ENCODE results near the gene TRAPPC2. TPM values are rescaled to one million over a fixed set of nuclear protein-coding genes. Genes with fewer than 3 reads are reported as not detected.
"Not testable (repeated sequence)": the region's sequence is repeated elsewhere in the genome, so short reads cannot be mapped to it uniquely, and the experiment has no call there.

TRAPPC2 gene
- total RNA-seq, 1 donor from 2014 or later = 6.4 TPM

DNA sequence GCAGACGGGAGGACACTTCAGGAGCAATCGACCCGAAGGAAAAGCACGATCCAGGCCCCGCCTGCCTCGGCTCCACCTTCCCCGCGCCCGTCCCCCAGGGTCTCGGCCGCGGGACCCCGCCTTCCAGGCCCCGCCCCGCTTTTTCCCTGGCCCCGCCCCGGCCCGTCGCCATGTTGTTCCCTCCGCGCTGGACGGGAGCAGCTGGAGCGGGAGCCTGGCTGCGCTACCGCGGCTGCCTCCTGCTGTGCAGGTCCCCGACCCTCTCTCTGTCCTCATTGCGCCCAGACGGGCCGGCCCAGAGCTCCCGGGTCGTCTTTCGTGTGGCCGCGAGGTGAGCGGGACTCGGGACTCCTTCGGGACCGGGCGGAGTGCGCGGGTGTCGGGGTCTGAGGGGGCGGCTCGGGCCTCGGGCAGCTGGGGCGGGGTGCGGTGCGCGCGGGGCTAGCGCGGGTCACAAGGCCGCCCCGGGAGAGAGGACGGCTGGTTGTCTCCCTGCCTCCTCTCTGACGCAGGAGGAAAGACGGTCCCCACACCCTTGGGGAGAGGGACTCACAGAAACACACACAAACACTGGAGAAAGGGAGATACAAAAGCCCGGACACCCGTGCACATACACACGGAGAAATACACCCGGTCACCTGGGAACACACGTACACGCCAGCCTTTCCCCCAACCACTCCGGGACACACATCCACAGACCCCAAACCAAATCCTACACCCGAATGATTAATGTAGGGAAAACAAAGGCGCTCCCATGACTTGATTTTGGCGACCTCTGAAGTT, 45.3 kb downstream of the TRAPPC2 start, which contains the start of gene RAB9A:
Gene RAB9A (plus strand): TSS at position 171 of the 783 bp plus-strand sequence. CDS start 19,619 bp downstream, outside the sequence.
- TF ChIP-seq, protein P1, sequence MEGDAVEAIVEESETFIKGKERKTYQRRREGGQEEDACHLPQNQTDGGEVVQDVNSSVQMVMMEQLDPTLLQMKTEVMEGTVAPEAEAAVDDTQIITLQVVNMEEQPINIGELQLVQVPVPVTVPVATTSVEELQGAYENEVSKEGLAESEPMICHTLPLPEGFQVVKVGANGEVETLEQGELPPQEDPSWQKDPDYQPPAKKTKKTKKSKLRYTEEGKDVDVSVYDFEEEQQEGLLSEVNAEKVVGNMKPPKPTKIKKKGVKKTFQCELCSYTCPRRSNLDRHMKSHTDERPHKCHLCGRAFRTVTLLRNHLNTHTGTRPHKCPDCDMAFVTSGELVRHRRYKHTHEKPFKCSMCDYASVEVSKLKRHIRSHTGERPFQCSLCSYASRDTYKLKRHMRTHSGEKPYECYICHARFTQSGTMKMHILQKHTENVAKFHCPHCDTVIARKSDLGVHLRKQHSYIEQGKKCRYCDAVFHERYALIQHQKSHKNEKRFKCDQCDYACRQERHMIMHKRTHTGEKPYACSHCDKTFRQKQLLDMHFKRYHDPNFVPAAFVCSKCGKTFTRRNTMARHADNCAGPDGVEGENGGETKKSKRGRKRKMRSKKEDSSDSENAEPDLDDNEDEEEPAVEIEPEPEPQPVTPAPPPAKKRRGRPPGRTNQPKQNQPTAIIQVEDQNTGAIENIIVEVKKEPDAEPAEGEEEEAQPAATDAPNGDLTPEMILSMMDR (conservative IDR thresholded peaks at IDR 0.05; ENCODE audit: low read depth, low read length) = no peak
- H3K4me3 ChIP-seq (ENCODE audit: low read depth, low read length) = peak within 1 kb of the TSS; percentile 75
- DNase-seq (ENCODE audit: low read depth) = no peak

DNA sequence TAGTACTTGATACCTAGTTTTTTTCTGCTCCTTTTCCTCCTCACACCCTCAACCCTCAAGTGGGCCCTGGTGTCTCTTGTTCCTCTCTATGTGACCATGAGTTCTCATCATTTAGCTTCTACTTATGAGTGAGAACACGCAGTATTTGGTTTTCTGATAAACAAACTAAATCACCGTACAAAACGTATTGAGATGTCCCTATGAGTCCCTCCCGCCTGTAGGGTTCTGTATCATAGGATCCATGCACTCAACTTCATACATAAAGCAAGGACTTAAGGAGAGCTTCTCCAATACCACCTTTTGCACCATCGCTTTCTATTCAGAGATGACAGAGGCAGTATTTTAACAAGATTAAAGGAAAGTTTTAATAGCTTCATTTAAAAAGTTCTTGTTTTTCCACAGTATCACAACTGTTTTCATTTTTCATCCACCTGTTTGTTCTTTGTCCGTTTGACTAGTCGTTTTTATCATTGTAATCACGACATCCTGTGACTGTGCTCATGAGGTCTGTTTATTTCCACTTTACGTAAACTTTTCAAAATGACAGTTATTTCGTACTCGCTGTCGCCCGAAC, 45.9 kb downstream of the TRAPPC2 start:
- peak overlapping the region; percentile 75 for H3K4me3 ChIP-seq (ENCODE audit: low read depth, low read length)
- TF ChIP-seq, protein P1 (conservative IDR thresholded peaks at IDR 0.05; ENCODE audit: low read depth, low read length) = no peak
- DNase-seq (ENCODE audit: low read depth) = no peak

DNA sequence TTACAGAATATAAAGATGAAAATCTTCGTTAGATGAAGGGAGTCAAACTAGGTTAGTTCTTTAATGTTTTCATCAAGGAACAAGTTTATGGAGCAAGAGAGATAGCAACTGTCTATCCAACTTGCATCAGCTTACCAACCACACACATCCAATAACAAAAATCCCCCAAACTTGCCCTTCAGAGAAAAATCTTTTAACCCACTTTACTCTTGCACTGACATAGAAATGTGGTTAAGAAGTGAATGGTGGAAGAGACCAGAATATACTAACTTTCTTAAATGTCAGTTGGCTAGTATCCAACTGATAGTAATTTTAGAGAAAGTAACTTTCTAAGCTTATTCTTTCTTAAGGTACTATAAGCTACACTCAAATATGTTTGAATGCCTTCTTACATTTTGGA, 47.2 kb downstream of the TRAPPC2 start:
- no peak for DNase-seq (ENCODE audit: low read depth)
- TF ChIP-seq, protein P1 (conservative IDR thresholded peaks at IDR 0.05; ENCODE audit: low read depth, low read length) = no peak

DNA sequence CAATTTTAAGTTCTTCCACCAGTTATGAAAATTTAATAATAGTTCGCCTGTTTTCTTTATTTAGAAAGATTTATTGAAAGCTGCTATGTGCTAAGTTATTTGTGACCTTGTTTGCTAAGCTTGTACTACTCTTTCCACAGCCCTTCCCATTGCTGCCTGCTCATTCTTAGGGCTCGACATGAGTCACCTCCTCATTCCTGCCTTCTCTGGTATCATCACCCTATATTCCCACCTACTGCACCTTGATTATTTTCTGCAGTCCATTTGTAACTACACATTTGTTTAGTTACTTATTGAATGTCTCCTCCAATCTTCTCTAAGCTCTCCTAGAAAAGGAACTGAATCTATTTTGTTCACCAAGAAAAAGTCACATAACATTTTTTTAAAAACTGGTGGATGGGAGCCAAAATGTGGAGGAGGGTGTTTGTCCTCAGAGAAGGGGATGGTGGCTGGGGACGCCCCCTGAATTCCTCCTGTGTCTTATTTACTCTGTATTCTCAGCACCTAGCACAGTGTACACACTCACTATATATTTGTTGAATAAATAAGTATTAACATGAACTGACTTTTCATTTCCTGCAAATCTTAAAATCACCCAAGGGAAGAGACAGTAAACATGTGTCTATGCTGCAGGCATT, 49.2 kb downstream of the TRAPPC2 start:
- TF ChIP-seq, protein P1 (conservative IDR thresholded peaks at IDR 0.05; ENCODE audit: low read depth, low read length) = no peak
- no peak for DNase-seq (ENCODE audit: low read depth)
- no peak overlapping the region for H3K4me3 ChIP-seq (ENCODE audit: low read depth, low read length)

More for the DNA sequence above, 47.2 kb downstream of the TRAPPC2 start:
- H3K4me3 ChIP-seq (ENCODE audit: low read depth, low read length) = no peak overlapping the region

DNA sequence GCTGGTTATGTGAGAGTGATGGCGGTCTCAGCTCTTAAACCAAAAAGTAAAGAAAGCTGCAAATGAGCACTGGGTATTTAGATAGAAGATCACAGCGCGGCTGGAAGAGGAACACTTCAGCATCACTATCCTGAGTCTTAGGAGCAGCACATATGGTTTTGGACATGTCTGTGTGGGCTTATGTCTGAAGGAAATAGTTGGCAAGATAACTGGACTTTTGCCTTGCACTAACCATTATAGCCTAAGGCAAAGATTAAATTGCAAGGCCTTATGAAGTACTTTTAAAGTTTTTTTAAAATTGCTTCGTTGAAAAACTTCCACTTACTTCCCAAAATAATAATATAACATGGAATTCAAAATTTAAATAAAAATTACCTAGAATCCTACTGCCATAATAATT, 50.1 kb downstream of the TRAPPC2 start:
- no peak for DNase-seq (ENCODE audit: low read depth)
- TF ChIP-seq, protein P1 (conservative IDR thresholded peaks at IDR 0.05; ENCODE audit: low read depth, low read length) = no peak
- no peak overlapping the region for H3K4me3 ChIP-seq (ENCODE audit: low read depth, low read length)

DNA sequence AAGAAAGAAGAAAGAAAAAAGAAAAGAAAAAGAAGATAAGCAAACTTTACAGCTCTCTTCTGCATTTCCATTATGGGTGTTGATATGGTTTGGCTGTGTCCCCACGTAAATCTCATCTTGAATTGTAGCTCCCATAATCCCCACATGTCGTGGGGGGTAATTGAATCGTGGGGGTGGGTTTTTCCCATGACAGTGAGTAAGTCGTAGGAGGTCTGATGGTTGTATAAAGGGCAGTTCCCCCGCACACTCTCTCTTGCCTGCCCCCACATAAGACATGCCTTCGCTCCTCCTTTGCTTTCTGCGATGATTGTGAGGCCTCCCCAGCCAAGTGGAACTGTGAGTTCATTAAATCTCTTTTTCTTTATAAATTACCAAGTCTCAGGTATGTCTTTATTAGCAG, 52.8 kb downstream of the TRAPPC2 start:
- DNase-seq (ENCODE audit: low read depth) = no peak
- TF ChIP-seq, protein P1 (conservative IDR thresholded peaks at IDR 0.05; ENCODE audit: low read depth, low read length) = no peak

DNA sequence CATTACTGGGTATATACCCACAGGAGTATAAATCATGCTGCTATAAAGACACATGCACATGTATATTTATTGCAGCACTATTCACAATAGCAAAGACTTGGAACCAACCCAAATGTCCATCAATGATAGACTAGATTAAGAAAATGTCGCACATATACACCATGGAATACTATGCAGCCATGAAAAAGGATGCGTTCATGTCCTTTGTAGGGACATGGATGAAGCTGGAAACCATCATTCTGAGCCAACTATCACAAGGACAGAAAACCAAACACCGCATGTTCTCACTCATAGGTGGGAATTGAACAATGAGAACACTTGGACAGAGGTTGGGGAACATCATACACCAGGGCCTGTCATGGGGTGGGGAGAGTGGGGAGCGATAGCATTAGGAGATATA, 54.7 kb downstream of the TRAPPC2 start:
- DNase-seq (ENCODE audit: low read depth); H3K4me3 ChIP-seq (ENCODE audit: low read depth, low read length): not testable (repeated sequence)

More for the DNA sequence above, 52.8 kb downstream of the TRAPPC2 start:
- no peak overlapping the region for H3K4me3 ChIP-seq (ENCODE audit: low read depth, low read length)
